Neural cell (in vitro differentiated cells): Measurements from ENCODE around the gene RYR3. TPM values are rescaled to one million over a fixed set of nuclear protein-coding genes. Genes with fewer than 3 reads are reported as not detected.

Experiments
- H2AFZ ChIP-seq: fragments of 200-600, 300-800 bp; sonication (generic), shearing (Covaris generic); 2 replicates; pipeline ENCODE4 v1.6.0; 2014; ENCODE audit warnings: low read depth, mild to moderate bottlenecking, antibody characterized with exemption, low read length, moderate library complexity
- H3F3A ChIP-seq: fragments of 200-600 bp; shearing (Covaris generic); 2 replicates; pipeline ENCODE4 v1.6.1; 2016; ENCODE audit warnings: mild to moderate bottlenecking, moderate library complexity, mixed read lengths, antibody characterized with exemption, low read length; ENCODE audit not compliant: insufficient read depth, poor library complexity, severe bottlenecking
- H3K27ac ChIP-seq: fragments of 200-600, 300-800 bp; sonication (generic), shearing (Covaris generic); 2 replicates; pipeline ENCODE4 v1.5.1; 2014; ENCODE audit warnings: mild to moderate bottlenecking, low read length, moderate library complexity
- H3K27me3 ChIP-seq: fragments of 300-800, 200-600 bp; sonication (generic), shearing (Covaris generic); 2 replicates; pipeline ENCODE4 v1.6.0; 2014; ENCODE audit warnings: mild to moderate bottlenecking, low read depth, low read length, moderate library complexity; ENCODE audit not compliant: insufficient read depth
- H3K36me3 ChIP-seq: fragments of 300-800, 200-600 bp; sonication (generic), shearing (Covaris generic); 2 replicates; pipeline ENCODE4 v1.5.1; 2014; ENCODE audit warnings: mild to moderate bottlenecking, antibody characterized with exemption, low read length, moderate library complexity; ENCODE audit not compliant: insufficient read depth
- H3K4me2 ChIP-seq: fragments of 300-800, 200-600 bp; sonication (generic), shearing (Covaris generic); 2 replicates; pipeline ENCODE4 v1.6.0; 2014; ENCODE audit warnings: mild to moderate bottlenecking, low read length
- H3K4me3 ChIP-seq: fragments of 300-800, 200-600 bp; sonication (generic), shearing (Covaris generic); 2 replicates; pipeline ENCODE4 v1.5.1; 2014; ENCODE audit warnings: mild to moderate bottlenecking, low read length, moderate library complexity
- H3K79me2 ChIP-seq: fragments of 200-600 bp; shearing (Covaris generic); replicated peaks from 2 replicates; pipeline ENCODE4 v1.6.0; 2014; ENCODE audit warnings: mild to moderate bottlenecking, low read length, moderate library complexity; ENCODE audit not compliant: insufficient read depth
- H3K9ac ChIP-seq: fragments of 300-800, 200-600 bp; sonication (generic), shearing (Covaris generic); 2 replicates; pipeline ENCODE4 v1.6.1; 2016; ENCODE audit warnings: mild to moderate bottlenecking, low read length, mixed read lengths
- H3K9me2 ChIP-seq: fragments of 200-600 bp; shearing (Covaris generic); 2 replicates; pipeline ENCODE4 v1.6.1; 2016; ENCODE audit warnings: mild to moderate bottlenecking, low read length, mixed read lengths; ENCODE audit not compliant: insufficient read depth
- H3K9me3 ChIP-seq: fragments of 200-600, 300-800 bp; sonication (generic), shearing (Covaris generic); 2 replicates; pipeline ENCODE4 v1.6.1; 2016; ENCODE audit warnings: mild to moderate bottlenecking, mixed run types, low read length, moderate library complexity, mixed read lengths
- H4K20me1 ChIP-seq: fragments of 200-600 bp; shearing (Covaris generic); 2 replicates; pipeline ENCODE4 v1.6.1; 2016; ENCODE audit warnings: mild to moderate bottlenecking, mixed run types; ENCODE audit not compliant: insufficient read depth
- EP300 ChIP-seq: fragments of 450-650 bp; conservative IDR thresholded peaks from 2 replicates; pipeline ENCODE4 v1.6.1; 2014; ENCODE audit warnings: antibody characterized with exemption, mild to moderate bottlenecking, moderate library complexity; ENCODE audit not compliant: poor library complexity, severe bottlenecking
- EZH2 ChIP-seq: fragments of 200-600, 300-800 bp; shearing (Covaris generic), sonication (generic); IDR thresholded peaks from 2 replicates; pipeline ENCODE4 v1.6.1; 2014; ENCODE audit warnings: antibody characterized with exemption, low read length, borderline replicate concordance, mild to moderate bottlenecking; ENCODE audit not compliant: insufficient read depth, poor library complexity, severe bottlenecking
- MXI1 ChIP-seq: fragments of 450-650 bp; conservative IDR thresholded peaks from 2 replicates; pipeline ENCODE4 v1.6.1; 2014; ENCODE audit warnings: antibody characterized with exemption, mild to moderate bottlenecking; ENCODE audit not compliant: poor library complexity, severe bottlenecking
- POLR2AphosphoS5 ChIP-seq: IDR thresholded peaks from 2 replicates; pipeline ENCODE4 v1.6.1; 2012
- RAD21 ChIP-seq: fragments of 450-650 bp; conservative IDR thresholded peaks from 2 replicates; pipeline ENCODE4 v1.6.1; 2014; ENCODE audit warnings: antibody characterized with exemption, mild to moderate bottlenecking, moderate library complexity
- SMC3 ChIP-seq: fragments of 450-650 bp; conservative IDR thresholded peaks from 2 replicates; pipeline ENCODE4 v1.6.1; 2014; ENCODE audit warnings: antibody characterized with exemption, mild to moderate bottlenecking, moderate library complexity; ENCODE audit not compliant: poor library complexity
- TAF1 ChIP-seq: IDR thresholded peaks from 2 replicates; pipeline ENCODE4 v1.6.1; 2012; ENCODE audit warnings: low read depth
- polyA plus RNA-seq: library from polyadenylated mRNA; depleted of rRNA; stranded (reverse); fragments of >200 nt; gene quantifications from 2 replicates; pipeline ENCODE4 v1.2.3, GENCODE V29; 2014
- TF ChIP-seq, protein P1 (sequence below): fragments of 450-650 bp; IDR thresholded peaks from 2 replicates; pipeline ENCODE4 v1.5.1; 2014; ENCODE audit warnings: antibody characterized with exemption, mild to moderate bottlenecking, moderate library complexity; ENCODE audit not compliant: poor library complexity, severe bottlenecking
- TF ChIP-seq, protein P2 (sequence below): IDR thresholded peaks from 2 replicates; pipeline ENCODE4 v1.6.1; 2012; ENCODE audit warnings: borderline replicate concordance

The RYR3 gene
- polyA plus RNA-seq, 1 donor from 2014 or later = 12.6 TPM

DNA sequence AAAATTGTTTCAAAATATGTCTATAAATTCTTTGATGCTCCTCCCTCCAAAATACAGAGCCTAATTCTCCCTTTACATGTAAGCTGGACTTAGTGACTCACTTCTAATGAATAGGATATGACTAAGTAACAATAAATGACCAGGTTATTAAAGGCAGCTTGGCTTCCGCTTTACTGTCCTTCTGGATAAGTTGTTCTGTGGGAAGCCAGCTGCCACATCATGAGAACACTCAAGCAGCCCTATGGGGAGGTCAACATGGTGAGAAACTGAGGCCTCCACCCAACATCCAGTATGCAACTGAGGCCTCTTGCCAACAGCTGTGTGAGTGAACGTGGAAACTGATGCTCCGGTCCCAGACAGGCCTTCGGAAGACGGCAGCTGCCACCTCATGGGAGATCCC lies 410.2 kb downstream of the RYR3 start:
- no peaks in the 10 kb centered on the region for H3K27me3 ChIP-seq
- H3K9me3 ChIP-seq = no peaks in the 10 kb centered on the region
- no peaks in the 10 kb centered on the region for H4K20me1 ChIP-seq
- H3K4me2 ChIP-seq = no peak overlapping the region
- no peaks in the 10 kb centered on the region for H3F3A ChIP-seq
- no peak overlapping the region for H2AFZ ChIP-seq
- no peaks in the 10 kb centered on the region for H3K36me3 ChIP-seq
- no peak for TF ChIP-seq POLR2AphosphoS5
- no peak for TF ChIP-seq RAD21
- TF ChIP-seq TAF1 = no peak
- TF ChIP-seq EZH2 = no peak
- no peak for TF ChIP-seq MXI1
- H3K9ac ChIP-seq = no peak overlapping the region
- H3K79me2 ChIP-seq = no peaks in the 10 kb centered on the region
- H3K9me2 ChIP-seq = no peaks in the 10 kb centered on the region
- no peak overlapping the region for H3K4me3 ChIP-seq
- no peak overlapping the region for H3K27ac ChIP-seq

DNA sequence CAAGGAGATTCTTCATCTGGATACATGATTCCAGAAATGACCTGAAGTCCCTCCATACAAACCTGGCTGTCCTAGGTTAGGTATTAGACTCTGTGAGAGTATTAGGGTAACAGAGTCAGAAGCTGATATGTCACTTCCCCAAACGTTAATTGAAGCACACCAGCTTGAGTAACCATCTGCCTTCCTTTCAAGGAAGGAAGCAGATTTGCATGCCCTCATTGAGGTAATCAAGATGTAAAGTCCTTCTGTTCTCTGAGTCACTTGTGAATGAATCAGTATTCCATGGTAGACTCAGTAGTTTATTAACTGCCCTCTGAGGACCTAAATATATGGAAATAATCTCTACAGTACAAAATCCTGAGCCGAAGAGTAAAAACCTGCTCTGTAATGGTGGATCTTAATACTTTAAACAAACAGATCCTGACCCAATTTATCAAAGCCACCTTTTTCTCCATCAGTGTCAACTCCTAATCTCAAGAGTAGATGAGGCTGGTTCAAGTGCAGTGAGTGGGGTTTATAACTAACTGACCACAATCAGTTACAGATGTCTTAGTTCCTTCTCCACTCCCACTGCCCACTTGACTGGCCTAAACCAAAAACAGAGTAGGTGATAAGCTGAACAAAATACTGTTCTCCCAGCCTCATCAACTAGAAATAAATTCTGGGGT lies 411.4 kb downstream of the RYR3 start:
- no peaks in the 10 kb centered on the region for H3K9me2 ChIP-seq

More for the DNA sequence above, 411.4 kb downstream of the RYR3 start:
- Histone ChIP-seq H3F3A (no peaks in the 10 kb centered on the region), H3K9me3 (no peaks in the 10 kb centered on the region), H3K4me3 (no peak overlapping the region), H3K27ac (no peak overlapping the region), H2AFZ (no peak overlapping the region), H3K4me2 (no peak overlapping the region), H3K36me3 (no peaks in the 10 kb centered on the region), H4K20me1 (no peaks in the 10 kb centered on the region), H3K79me2 (no peaks in the 10 kb centered on the region), H3K9ac (no peak overlapping the region), H3K27me3 (no peaks in the 10 kb centered on the region)
- TF ChIP-seq EZH2 (no peak), MXI1 (no peak), RAD21 (no peak), EP300 (no peak), POLR2AphosphoS5 (no peak), SMC3 (no peak), TAF1 (no peak)
- TF ChIP-seq, protein P1, sequence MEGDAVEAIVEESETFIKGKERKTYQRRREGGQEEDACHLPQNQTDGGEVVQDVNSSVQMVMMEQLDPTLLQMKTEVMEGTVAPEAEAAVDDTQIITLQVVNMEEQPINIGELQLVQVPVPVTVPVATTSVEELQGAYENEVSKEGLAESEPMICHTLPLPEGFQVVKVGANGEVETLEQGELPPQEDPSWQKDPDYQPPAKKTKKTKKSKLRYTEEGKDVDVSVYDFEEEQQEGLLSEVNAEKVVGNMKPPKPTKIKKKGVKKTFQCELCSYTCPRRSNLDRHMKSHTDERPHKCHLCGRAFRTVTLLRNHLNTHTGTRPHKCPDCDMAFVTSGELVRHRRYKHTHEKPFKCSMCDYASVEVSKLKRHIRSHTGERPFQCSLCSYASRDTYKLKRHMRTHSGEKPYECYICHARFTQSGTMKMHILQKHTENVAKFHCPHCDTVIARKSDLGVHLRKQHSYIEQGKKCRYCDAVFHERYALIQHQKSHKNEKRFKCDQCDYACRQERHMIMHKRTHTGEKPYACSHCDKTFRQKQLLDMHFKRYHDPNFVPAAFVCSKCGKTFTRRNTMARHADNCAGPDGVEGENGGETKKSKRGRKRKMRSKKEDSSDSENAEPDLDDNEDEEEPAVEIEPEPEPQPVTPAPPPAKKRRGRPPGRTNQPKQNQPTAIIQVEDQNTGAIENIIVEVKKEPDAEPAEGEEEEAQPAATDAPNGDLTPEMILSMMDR = no peak
- TF ChIP-seq, protein P2, sequence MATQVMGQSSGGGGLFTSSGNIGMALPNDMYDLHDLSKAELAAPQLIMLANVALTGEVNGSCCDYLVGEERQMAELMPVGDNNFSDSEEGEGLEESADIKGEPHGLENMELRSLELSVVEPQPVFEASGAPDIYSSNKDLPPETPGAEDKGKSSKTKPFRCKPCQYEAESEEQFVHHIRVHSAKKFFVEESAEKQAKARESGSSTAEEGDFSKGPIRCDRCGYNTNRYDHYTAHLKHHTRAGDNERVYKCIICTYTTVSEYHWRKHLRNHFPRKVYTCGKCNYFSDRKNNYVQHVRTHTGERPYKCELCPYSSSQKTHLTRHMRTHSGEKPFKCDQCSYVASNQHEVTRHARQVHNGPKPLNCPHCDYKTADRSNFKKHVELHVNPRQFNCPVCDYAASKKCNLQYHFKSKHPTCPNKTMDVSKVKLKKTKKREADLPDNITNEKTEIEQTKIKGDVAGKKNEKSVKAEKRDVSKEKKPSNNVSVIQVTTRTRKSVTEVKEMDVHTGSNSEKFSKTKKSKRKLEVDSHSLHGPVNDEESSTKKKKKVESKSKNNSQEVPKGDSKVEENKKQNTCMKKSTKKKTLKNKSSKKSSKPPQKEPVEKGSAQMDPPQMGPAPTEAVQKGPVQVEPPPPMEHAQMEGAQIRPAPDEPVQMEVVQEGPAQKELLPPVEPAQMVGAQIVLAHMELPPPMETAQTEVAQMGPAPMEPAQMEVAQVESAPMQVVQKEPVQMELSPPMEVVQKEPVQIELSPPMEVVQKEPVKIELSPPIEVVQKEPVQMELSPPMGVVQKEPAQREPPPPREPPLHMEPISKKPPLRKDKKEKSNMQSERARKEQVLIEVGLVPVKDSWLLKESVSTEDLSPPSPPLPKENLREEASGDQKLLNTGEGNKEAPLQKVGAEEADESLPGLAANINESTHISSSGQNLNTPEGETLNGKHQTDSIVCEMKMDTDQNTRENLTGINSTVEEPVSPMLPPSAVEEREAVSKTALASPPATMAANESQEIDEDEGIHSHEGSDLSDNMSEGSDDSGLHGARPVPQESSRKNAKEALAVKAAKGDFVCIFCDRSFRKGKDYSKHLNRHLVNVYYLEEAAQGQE = no peak
